GM19099 (cell line): ENCODE results near the gene ELANE.

Experiments
- POLR2A ChIP-seq: IDR thresholded peaks from 3 replicates; pipeline ENCODE4 v1.6.1; 2011; ENCODE audit warnings: low read depth; ENCODE audit not compliant: insufficient read length; ENCODE audit errors: extremely low read depth

ELANE gene

DNA sequence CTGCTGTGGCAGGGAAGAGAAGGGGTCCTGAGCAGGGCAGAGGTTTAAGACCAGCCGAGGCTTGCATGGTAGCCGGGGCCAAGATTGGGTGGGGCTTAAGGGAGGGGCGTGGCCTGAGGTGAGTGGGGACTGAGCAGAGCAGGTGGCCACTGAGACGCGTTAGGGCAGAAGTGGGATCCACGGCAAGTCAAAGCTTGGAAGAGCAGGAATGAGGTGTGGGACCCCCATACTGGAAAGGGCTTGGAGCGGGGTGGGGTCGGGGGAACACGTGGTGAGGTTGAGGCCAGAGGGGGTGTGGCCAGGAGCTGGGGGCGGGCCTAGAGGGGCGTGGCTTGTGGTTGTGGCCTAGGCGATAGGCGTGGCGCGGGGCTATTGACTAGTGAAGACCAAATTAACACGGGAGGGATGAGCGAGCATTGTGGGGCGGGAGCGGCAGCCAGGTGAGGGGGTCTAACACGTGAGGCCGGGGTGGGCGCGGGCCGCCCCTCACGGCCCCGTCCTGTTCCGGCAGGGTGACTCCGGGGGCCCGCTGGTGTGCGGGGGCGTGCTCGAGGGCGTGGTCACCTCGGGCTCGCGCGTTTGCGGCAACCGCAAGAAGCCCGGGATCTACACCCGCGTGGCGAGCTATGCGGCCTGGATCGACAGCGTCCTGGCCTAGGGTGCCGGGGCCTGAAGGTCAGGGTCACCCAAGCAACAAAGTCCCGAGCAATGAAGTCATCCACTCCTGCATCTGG, 10.6 kb downstream of the ELANE start:
- no peak for TF ChIP-seq POLR2A

DNA sequence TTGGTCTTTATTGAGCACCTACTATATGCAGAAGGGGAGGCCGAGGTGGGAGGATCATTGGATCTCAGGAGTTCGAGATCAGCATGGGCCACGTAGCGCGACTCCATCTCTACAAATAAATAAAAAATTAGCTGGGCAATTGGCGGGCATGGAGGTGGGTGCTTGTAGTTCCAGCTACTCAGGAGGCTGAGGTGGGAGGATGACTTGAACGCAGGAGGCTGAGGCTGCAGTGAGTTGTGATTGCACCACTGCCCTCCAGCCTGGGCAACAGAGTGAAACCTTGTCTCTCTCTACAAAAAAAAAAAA, 11.2 kb downstream of the ELANE start:
- no peak for TF ChIP-seq POLR2A

DNA sequence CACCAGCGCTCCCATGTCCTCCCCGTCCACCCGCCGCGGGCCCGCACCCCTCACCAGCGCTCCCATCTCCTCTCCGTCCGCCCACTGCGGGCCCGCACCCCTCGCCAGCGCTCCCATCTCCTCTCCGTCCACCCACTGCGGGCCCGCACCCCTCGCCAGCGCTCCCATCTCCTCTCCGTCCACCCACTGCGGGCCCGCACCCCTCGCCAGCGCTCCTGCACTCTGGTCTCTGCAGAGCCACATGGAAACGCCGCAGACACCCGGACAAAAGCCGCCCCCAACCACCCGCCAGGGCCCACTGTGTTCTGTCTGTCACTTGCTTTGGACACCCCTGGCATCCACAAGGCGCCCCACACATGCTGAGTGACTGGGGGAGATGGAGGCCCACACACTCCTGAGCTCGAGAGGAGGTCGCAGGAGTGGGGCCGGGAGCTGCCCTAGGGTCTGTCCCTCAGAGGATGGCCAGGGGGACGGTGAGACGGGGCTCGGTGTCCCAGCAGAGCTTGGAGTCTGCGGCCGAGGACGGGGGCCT, 14.7 kb downstream of the ELANE start:
- no peak for TF ChIP-seq POLR2A

DNA sequence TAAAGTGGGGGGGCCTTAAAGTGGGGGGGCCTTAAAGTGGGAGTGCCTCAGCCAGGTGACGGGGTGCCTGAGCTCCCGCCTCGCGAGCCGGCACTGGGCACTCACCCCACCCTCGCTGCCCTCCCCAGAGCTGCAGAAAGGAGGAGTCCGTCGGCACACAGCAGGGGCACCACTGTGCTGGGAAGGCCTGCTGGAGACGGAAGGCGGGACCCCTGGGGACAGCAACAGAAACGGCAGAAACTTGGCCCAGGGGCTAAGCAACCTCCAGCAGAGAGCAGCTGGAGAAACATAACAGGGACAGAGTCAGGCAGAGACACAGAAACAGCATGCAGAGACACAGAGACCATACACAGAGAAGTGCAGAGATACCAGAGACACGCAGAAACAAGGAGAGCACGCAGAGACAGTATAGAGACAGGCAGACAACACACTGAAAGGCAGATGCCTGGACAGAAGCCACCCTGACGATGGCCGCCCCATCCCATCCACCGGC, 15.2 kb downstream of the ELANE start:
- no peak for TF ChIP-seq POLR2A

GRCh38 chr19:867855-868457, 15.9 kb downstream of the ELANE start:
- no peak for TF ChIP-seq POLR2A

- no peak for TF ChIP-seq POLR2A
These were observed 16.5 kb downstream of the ELANE start for GRCh38 chr19:868458-869244.

- no peak for TF ChIP-seq POLR2A
These were observed 17.4 kb downstream of the ELANE start for GRCh38 chr19:869245-870177.

GRCh38 chr19:870314-870713, 18.2 kb downstream of the ELANE start:
- no peak for TF ChIP-seq POLR2A

- TF ChIP-seq POLR2A: no peak
These were observed 18.9 kb downstream of the ELANE start for GRCh38 chr19:870963-871401.

DNA sequence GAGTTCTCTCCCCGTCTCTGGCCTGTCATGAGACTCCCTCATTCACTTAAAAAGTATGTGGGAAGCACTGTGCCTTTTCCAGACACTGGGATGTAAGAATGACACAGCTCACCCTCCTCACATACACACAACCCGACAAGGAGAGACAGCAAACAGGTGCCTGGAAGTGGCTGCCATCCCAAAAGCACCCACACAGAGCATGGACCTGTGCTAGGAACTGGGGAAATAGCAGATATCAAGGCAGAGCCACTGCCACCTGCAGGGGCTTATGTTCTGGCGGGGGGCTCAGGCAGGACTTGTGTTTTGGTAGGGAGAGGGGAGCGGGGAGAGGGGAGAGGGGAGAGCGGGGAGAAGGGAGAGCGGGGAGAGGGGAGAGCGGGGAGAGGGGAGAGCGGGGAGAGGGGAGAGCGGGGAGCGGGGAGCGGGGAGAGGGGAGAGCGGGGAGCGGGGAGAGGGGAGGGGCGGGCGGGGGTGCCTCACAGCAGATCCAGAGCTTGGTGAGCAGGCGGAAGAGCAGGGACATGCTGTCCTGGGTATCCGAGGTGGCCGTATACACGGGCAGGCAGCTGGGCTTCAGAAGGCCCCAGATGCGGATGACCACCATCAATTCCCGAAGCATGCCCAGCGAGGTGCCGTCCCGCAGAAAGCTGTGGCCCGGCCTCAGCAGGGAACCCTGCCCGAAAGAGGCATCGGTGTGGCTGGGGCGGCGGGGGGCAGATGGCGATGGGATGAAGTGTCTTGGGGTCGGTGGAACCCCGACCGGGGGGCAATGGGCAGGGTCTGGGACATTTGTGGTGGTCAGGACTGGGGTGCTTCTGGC, 19.6 kb downstream of the ELANE start:
- TF ChIP-seq POLR2A: no peak

GRCh38 chr19:872266-872951, 20.3 kb downstream of the ELANE start:
- no peak for TF ChIP-seq POLR2A

DNA sequence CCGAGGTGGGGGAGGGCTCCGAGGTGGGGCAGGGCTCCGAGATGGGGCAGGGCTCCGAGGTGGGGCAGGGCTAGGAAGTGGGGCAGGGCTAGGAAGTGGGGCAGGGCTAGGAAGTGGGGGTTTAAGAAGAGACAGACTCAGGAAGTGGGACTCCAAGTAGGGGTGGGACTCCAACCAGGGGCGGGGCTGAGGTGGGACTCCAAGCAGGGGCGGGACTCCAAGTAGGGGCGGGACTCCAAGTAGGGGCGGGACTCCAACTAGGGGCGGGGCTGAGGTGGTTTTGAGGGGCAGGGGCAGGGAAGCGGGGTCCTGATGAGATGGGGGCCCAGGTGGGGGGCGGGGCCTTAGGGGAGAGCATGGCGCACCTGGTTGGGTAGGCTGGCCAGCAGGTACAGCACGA, 21.0 kb downstream of the ELANE start:
- TF ChIP-seq POLR2A: no peak

GRCh38 chr19:873561-874041, 21.5 kb downstream of the ELANE start:
- TF ChIP-seq POLR2A: no peak
